GM19463 (cell line): Measurements from ENCODE around the gene TMEM263.
A peak's percentile ranks its signal among the peaks of the same experiment; 100 is the strongest.

Experiments
- ATAC-seq: cut with Tn5 transposase; IDR thresholded peaks from one replicate; pipeline ENCODE4 v1.9.1; 2021; ENCODE audit warnings: mild to moderate bottlenecking, moderate library complexity; ENCODE audit not compliant: unreplicated experiment

Gene TMEM263

GRCh38 chr12:106947461-106947860 lies 8.2 kb upstream of the TMEM263 start:
- no peak for ATAC-seq

- no peak for ATAC-seq
Measured at GRCh38 chr12:106950591-106950990, 5.1 kb upstream of the TMEM263 start.

DNA sequence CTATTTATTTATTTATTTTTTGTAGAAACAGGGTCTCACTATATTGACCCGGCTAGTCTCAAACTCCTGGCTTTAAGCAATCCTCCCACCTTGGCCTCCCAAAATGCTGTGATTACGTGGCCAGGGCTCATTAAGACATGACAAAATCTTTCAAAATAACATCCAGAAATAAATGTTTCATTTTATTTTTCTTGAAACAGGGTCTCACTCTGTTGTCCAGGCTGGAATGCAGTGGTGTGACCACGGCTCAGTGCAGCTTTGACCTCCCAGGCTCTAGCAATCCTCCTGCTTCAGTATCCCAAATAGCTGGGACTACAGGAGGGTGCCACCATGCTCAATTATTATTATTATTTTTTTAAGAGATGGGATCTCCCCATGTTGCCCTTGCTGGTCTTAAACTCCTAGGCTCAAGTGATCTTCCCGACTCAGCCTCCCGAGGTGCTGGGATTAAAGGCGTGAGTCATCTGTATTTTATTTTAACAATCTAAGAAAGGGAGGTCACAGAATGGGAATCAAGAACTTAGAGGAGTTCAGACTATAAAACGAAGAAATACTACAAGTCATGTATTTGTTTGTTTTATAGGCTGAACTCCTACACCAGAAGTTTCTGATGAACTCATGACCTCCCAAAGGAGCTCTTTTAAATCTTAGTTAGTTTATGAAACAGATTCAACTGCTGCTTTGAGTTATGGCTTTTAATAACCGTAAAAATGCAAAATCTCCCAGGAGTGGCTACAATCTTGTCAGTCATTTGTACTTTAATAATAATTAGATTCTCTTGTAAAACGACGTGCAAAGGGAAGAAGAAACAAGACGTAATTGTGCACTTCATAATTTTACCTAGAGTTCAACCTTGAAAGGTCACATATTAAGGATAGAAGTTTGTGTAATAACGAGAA lies 2.1 kb upstream of the TMEM263 start:
- ATAC-seq = no peak

- ATAC-seq = no peak
Measured at GRCh38 chr12:106954462-106955376, 988 bp upstream of the TMEM263 start.

- ATAC-seq = peak; percentile 23
Measured at GRCh38 chr12:106956048-106956578, 406 bp downstream of the TMEM263 start.

GRCh38 chr12:106957583-106957982 lies 1.9 kb downstream of the TMEM263 start:
- no peak for ATAC-seq

DNA sequence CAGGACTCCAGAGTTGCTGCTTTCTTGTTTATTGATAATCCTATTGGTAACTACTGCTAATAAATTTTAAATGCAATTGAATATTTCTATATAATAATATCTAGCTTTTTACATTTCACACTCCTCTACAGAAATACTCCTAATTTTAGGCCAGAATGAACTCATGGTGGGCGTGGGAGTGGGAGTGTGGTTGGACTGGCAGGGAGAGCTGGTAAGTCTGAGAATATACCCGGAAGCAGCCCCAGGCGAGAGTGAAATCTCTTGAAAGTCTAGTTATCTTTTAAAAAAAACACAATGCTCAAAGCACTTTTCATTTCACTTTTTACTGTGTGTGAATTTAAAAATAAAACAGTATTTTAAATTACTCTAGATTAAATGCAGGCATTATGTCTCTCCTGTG lies 4.7 kb downstream of the TMEM263 start:
- ATAC-seq = no peak

- no peak for ATAC-seq
Measured at GRCh38 chr12:106962286-106962685, 6.6 kb downstream of the TMEM263 start.

DNA sequence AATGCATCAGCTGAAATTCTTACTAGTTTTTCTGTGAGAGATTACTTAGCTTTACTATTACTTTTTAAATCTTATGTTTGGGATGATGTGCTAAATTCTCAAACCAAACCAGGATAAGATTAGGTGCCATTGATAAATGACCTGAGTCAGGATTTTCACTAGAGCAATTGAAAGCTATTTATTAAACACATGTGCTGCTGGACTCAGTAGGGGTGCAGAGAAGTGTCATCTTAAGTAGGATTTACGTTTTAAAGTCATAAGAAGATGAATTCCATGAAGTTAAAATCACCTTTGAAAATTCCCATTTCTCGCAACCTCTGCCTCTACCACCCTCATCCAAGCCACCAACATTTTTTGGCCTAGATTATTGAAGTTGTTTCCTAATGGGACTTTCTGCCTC lies 8.8 kb downstream of the TMEM263 start:
- ATAC-seq = no peak

GRCh38 chr12:106971065-106971464 lies 15.4 kb downstream of the TMEM263 start:
- no peak for ATAC-seq

- no peak for ATAC-seq
Measured at GRCh38 chr12:106973545-106973944, 17.8 kb downstream of the TMEM263 start.

DNA sequence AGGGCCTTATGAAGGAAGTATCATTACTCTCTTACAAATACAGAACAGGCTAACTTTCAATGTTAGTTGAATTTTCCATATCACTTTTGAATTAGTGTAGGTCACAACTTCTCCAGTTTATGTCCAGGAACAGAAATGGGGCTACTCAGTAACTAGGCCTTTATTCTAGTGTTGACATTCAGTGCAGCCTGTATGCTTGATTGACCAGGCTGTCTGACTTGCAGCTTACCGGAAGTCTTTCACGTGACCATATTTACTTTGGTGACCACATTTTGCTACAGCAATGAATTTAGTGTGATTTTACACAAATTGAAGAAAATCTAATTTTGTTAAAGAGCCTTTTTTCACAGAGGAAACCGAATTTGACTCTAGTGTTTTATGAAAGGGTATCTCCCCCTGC lies 18.8 kb downstream of the TMEM263 start:
- peak; percentile 91 for ATAC-seq

DNA sequence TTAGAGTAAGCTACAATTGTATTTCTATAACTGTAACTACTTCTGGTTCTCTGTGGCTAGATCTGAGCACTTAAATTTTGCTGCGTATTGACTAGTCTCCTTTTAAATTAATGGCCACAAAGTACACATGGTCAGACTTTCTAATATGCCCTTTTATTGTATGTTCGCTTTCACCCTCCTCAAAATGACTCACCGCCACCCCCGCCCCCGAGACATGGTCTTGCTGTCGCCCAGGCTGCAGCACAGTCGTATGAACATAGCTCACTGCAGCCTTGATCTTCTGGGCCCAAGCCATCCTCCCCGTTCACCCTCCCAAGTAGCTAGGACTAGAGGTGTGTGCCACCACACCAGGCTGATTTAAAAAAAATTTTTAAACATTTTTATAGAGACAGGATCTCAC lies 19.4 kb downstream of the TMEM263 start:
- no peak for ATAC-seq

GRCh38 chr12:106975993-106976658 lies 20.4 kb downstream of the TMEM263 start:
- ATAC-seq = no peak

DNA sequence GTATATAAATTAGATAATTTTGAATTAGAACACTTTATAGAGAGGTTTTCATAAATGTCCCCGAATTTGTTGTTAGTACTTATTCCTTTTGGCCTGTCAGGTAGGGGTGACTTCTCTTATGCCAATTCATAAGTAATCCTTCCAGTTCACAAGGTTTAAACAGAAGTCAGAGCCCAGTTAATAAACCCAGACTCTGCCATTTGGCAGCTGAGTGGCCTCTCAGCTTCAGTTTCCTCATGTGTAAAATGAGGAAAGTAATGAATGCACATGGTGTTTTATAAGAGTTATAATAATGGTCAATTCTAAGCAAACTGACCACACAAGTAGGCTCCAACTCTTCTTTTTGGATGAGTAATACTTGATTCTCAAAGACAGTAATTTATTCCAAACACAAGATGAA lies 21.0 kb downstream of the TMEM263 start:
- no peak for ATAC-seq

GRCh38 chr12:106978035-106978800 lies 22.5 kb downstream of the TMEM263 start:
- no peak for ATAC-seq

- no peak for ATAC-seq
Measured at GRCh38 chr12:106980944-106981343, 25.2 kb downstream of the TMEM263 start.

DNA sequence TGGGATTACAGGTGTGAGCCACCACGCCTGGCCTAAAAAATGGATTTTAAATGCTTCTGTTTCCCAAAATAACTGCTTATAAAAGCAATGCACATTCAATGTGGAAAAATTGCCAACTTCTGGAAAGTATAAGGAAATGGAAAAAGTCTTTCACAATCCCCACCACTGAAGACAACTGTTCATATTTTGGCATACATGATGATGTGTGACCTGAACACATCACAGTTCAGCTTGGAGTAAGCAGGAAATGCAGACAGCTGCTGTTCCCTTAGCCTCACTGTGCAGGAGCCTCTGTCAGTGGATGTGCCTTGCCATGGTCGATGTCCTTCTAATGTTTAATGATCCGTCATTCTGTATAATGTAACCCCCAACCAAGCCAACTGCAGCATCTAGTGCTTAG lies 26.1 kb downstream of the TMEM263 start:
- no peak for ATAC-seq

DNA sequence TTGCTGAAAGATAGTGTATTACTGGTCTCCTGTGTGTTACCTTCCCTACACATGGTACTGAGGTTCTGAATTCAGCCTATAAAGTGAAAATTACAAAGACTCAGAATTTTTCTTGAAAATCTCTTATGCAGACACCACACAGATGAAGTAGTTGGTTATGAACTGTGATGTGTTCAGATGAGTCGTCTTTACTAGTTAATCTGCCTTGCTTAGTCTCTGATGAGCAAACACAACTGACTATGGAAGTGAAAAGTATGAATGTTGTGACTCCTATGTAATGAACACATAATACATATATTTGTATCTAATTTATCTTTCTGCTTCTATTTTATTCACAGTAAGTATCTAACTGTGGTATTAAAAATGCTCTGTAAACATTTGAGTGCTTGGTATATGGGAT lies 26.5 kb downstream of the TMEM263 start:
- ATAC-seq = no peak

GRCh38 chr12:106984588-106985137 lies 29.0 kb downstream of the TMEM263 start:
- no peak for ATAC-seq
